NB4 (cell line): ENCODE data around the gene XPO5.

Source experiments
- POLR2A ChIP-seq: IDR thresholded peaks from 2 replicates; pipeline ENCODE4 v1.6.1; 2011; ENCODE audit warnings: mild to moderate bottlenecking; ENCODE audit not compliant: insufficient read length; ENCODE audit errors: extremely low read depth
- TF ChIP-seq, protein P1 (sequence below): IDR thresholded peaks from 2 replicates; pipeline ENCODE4 v1.6.1; 2011; ENCODE audit warnings: low read depth, low read length

GRCh38 chr6:43625393-43625992 is 49.7 kb upstream of the XPO5 start:
- TF ChIP-seq, protein P1, sequence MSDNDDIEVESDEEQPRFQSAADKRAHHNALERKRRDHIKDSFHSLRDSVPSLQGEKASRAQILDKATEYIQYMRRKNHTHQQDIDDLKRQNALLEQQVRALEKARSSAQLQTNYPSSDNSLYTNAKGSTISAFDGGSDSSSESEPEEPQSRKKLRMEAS, result no peak
- no peak for TF ChIP-seq POLR2A
